Astrocyte (in vitro differentiated cells and primary cell): Measurements from ENCODE around the gene MRPL55.

ENCODE experiments used
- EZH2 ChIP-seq: IDR thresholded peaks from 2 replicates; pipeline ENCODE4 v1.6.1; 2012; ENCODE audit warnings: mild to moderate bottlenecking, low read length, inconsistent platforms; ENCODE audit not compliant: insufficient read depth
- TF ChIP-seq, protein P1 (sequence below): IDR thresholded peaks from 2 replicates; pipeline ENCODE4 v1.5.1; 2011; ENCODE audit warnings: low read depth, mild to moderate bottlenecking, inconsistent platforms, low read length, moderate library complexity; ENCODE audit not compliant: insufficient read depth

DNA sequence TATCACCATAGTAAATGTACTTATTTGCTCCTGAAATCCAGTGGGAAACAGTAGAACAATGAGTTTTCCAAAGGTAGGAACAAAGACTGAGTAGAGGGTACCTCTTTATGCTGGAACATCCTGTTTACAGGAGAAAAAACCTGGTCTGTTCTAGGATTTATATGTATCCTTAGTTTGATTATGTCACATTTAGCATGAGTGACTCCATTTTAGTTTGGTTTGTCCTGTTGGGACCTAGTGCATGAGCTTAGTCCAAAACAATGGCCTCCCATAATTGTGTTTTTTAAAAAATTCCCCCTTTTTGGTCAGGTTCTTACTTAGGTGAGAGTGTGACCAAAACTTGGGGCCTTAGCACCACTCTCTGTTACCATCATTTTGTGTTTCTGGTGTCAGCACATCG is 3.5 kb upstream of the MRPL55 start:
- TF ChIP-seq, protein P1, sequence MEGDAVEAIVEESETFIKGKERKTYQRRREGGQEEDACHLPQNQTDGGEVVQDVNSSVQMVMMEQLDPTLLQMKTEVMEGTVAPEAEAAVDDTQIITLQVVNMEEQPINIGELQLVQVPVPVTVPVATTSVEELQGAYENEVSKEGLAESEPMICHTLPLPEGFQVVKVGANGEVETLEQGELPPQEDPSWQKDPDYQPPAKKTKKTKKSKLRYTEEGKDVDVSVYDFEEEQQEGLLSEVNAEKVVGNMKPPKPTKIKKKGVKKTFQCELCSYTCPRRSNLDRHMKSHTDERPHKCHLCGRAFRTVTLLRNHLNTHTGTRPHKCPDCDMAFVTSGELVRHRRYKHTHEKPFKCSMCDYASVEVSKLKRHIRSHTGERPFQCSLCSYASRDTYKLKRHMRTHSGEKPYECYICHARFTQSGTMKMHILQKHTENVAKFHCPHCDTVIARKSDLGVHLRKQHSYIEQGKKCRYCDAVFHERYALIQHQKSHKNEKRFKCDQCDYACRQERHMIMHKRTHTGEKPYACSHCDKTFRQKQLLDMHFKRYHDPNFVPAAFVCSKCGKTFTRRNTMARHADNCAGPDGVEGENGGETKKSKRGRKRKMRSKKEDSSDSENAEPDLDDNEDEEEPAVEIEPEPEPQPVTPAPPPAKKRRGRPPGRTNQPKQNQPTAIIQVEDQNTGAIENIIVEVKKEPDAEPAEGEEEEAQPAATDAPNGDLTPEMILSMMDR = no peak
- TF ChIP-seq EZH2 = no peak
